CD4-positive, alpha-beta T cell treated with Interleukin-4 for 4 hours (primary cell): Measurements from ENCODE around the gene MFAP3.
"Not testable (repeated sequence)": the region's sequence is repeated elsewhere in the genome, so short reads cannot be mapped to it uniquely, and the experiment has no call there.

Experiments used
- DNase-seq: peaks from one replicate; pipeline ENCODE4 v3.0.0-alpha.2; 2020

MFAP3 gene

DNA sequence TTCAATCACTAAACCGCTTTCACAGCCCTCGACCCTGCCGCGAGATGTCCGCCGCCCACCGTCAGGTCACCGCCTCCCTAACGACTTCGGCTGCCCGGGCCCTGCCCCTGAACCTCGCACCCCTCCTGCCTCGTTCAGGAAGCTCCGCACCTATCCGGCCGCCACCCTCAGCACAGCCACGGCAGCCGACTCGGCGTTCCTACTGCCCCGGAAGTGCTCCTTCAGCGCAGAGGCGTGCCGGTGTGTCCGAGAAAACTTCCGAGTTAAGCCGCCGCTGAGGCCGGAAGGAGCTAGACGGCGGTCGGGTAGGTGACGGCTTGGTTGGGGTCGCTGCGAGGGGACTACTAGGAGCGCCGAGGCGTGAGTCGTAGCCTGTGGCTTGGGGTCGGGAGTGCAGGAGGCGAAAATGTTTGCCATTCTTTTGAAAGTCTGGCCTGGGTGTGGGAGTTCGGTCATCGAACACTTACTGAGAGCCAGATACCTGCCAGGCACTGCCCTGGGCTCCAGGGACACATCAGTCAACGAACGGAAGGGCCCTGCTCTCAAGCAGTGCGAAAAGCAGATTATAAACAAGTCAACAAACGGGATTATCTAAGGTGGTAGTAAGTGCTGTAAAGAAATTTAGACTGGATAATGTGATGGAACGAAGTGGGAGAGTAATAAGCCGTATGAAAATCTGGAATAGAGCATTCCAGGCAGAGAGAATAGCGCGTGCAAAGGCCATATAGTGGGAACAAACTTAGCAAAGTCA is at the start of gene MFAP3, which contains the start of gene FAM114A2:
Gene MFAP3 (plus strand): TSS at position 261 of the 751 bp plus-strand sequence. CDS start 10,756 bp downstream, outside the sequence.
Gene FAM114A2 (minus strand): TSS at position 204 of the 751 bp plus-strand sequence. CDS start 3,957 bp downstream, outside the sequence.
- DNase-seq, result peak; percentile 88

DNA sequence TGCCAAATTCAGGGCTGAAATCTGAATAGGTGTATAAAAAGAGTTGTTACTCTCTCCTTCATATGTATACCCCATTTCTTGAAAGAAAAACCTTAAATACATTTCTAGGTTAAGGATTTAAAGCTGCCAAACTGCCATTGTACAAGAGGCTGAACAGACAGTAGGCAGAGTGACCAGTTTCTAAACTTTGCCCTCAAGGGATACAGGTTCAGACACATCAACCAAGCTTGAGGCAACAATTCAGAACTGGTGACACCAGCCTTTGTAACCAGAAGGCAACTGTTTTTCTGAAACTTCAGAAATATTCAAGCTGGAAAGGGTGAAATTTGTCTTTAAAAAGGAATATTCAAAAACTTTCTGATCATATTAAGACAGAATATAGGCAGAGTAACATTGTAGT is 47.6 kb upstream of the MFAP3 start:
- no peak for DNase-seq

DNA sequence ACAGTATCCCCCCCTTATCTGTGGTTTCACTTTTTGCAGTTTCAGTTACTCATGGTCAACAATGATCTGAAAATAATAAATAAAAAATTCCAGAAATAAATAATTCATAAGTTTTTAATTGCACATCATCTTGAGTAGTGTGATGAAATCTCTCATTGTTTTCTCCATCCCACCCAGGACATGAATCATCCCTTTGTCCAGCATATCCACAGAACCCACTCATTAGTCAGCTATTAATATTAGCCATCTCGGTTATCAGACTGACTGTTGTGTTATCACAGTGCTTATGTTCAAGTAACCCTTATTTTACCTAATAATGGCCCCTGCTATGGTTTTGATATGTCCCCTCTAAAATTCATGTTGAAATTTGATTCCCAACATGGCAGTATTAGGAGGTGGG is 40.8 kb upstream of the MFAP3 start:
- no peak for DNase-seq

DNA sequence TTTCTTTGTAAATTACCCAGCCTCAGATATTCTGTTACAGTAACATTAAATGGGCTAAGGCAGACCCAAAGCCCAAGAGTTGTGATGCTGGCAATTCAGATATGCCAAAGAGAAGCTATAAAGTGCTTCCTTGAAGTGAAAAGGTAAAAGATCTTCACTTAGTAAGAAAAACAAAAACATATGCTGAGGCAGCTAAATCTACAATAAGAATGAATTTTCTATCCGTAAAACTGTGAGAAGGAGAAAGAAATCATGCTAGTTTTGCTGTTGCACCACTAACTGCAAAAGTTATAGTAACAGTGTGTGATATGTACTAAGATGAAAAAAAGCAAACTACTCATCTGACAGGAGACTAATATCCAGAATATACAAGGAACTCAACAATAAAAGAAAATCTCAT is 40.0 kb upstream of the MFAP3 start:
- DNase-seq, result no peak

DNA sequence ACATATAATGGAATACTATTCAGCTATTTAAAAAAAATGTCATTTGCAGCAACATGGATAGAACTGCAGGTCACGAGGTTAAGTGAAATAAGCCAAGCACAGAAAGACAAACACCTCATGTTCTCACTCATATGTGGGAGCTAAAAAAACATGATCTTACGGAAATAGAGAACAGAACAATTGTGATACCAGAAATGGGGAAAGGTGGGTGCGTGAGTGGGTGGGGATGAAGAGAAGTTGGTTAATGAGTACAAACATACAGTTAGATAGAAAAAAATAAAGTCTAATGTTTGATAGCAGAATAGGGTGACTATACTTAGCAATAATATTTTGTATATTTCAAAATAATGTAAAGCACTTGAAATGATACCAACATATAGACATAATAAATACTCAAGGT is 38.8 kb upstream of the MFAP3 start:
- DNase-seq, result no peak

DNA sequence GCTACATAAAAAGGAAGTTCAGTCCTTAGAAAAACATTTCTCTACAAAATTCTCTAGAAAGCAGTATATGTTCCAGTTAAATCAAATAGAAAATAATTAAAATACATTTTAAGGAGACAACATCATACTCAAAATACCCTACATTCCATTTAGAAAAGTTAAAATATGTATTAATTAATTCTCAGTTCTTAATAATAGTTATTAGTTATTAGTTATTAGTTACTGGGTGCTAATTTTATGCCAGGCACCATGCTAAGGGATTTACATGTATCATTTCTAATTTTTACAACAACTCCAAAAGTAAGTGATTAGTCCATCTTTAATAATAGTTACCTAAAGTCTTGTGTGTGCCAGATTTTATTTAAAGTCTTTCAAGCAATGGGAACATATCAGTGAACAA is 38.1 kb upstream of the MFAP3 start:
- DNase-seq, result no peak

DNA sequence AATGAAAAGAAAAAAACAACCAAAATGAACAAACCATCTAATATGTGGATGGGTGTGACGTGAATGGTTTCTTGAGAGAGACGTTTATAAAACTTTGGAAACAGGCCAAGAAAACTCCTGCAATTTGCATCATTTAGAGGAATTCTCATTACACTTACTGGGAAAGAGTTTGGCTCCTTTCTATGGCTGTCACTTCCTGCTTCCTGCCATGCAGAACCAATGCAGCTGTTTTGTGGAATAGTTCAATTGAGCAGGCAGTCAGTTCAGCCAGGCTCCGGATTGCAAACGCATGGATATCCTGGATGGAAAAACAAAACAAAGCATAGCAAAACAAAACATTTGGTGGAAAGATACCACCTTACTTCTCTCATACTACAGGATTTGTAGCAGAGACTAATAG is 36.7 kb upstream of the MFAP3 start:
- no peak for DNase-seq

DNA sequence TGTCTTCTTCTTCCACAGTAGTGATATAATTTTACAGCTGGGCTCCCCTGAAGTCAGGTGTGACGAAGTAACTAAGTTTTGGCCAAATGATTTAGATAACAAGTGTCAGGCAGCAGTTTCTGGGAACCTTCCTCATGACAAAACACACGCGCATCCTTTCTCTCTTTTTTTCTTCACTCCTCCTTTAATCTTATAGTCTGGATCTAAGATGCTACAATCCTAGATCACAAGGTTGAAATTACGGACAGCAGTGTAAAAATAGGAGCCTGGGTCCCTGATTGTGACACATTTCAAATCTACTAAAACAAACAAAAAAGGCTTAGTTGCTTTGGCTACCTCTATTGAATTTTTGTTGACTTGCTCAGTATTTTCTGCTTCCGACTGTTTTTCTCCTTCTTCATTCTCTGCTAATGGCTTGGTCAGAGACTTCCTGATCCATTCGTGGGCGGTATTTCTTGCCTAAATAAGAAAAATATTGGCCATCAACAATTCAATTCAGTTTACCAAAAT is 36.2 kb upstream of the MFAP3 start:
- DNase-seq, result no peak

DNA sequence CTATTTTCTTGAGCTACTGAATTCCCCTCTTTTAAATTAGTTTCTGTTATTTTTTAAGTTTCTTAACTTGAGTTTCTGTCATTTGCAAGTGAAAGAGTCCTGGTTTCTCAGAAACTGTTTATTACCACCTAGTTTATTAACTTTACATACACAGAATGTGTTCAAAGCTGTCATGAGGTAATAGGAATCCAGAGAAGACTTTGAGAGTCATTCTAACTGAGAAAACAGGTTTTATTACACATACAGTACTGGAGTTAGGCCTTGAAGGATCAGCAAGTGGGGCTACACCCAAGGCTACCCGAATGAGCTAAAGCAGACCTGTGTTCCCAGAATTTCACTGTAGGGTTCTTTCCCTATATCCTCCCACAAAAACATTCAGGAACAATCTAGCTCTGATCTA is 33.1 kb upstream of the MFAP3 start:
- DNase-seq, result no peak

DNA sequence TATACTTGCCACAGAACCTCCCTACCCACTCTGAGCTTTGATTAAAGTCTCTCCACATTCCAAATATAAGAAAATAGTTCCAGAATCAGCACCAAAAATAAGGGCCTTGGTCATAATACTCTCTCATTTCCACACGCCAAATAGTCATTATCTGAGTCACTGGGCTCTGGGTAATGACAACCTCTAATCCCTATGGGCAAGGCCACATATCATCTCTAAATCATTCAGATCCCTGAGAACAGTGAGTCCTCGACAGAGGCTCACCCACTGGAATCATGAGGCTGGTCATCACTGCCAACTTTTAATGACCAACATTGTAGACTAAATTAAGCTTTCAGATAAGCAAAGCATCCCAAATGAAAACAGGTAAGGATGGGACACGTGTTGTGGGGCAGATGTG is 28.1 kb upstream of the MFAP3 start:
- DNase-seq, result no peak

DNA sequence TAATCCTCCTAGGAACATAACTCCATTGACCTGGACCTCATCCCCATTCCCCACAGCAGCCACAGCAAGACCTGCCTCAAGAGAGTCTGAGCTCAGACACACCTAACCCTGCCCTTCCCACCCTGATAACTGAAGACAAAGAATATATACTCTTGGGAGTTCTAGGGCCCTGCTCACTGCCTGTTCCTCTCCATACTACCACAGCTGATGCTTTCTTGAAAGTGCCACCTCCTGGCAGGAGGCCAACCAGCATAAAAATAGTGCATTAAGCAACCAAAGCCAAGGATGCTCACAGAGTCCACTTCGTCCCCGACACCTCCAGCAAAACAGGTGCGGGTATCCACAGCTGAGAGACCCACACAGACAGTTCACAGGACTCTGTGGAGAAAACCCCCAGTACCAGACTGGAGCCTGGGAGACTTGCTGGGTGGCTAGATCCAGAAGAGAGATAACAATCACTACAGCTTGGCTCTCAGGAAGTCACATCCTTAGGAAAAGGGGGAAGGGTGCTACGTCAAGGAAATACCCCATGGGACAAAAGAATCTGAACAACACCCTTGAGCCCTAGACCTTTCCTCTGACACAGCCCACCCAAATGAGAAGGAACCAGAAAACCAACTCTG is 23.6 kb upstream of the MFAP3 start:
- DNase-seq, result no peak

DNA sequence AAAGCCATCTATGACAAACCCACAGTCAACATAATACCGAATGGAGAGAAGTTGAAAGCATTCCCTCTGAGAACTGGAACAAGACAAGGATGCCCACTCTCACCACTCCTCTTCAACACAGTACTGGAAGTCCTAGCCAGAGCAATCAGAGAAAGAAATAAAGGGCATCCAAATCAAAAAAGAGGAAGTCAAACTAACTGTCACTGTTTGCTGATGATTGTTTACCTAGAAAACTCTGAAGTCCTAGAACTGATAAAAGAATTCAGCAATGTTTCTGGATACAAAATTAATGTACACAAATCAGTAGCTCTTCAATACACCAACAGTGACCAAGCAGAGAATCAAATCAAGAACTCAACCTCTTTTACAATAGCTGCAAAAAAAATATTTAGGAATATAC is 19.8 kb upstream of the MFAP3 start:
- not testable (repeated sequence) for DNase-seq

DNA sequence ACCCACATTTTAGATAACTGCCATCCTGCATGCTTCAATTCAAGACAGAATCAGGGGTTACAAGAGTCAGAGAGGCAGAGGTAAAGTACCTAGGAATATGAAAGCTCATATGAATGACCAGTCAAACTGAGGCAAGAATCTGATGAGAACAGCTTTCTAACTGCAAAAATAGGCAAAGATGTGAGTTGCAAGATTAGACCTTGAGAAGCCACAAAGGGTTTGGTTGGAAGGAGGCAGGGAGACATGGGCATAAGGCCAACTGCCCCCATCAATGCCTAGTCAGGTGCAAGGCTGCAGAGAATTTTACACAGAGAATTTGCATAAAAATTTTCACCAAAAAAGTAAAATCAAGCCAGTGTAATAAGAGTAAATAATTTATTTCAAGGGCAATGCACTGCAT is 12.8 kb upstream of the MFAP3 start:
- DNase-seq, result no peak

DNA sequence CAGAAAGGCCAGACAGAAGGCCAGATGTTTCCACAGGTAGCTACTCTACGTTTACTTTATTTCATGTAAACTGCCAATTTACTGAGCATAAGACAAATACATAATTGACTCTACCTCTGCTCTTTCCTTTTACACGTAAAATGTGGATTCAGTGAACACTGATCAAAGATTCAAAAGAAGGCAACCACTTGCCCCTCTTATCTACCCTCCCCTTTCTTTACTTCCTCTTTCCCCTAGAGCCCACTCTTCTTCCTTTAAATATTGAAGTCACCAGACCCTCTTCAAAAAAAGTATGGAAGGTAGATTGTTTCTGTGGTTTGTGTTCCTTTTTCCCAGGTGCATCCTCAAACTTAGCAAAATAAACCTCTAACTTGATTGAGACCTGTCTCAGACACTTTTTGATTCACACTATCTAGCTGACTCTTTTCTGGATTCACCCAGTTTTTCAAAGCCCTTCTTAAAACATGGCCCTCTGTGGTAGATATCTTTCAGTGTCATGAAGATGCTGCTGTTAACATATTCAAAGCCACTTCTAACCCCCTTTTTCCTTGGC is 6.8 kb upstream of the MFAP3 start:
- DNase-seq, result no peak

DNA sequence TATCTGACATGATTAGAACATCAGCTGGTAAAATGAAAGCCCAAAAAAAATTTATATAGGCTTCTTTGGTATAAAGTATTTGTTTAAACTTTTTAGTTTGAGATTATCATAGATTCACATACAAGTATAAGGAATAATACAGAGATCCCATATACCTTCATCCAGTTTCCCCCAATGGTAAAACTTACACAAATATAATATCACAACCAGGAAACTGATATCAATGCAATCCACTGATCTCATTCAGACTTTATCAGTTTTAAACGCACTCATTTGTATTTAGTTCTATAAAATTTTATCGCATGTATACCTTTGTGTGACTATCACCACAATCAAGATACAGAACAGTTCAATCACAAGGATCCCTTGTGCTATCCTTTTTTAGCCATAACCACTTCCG is 3.8 kb upstream of the MFAP3 start:
- no peak for DNase-seq

DNA sequence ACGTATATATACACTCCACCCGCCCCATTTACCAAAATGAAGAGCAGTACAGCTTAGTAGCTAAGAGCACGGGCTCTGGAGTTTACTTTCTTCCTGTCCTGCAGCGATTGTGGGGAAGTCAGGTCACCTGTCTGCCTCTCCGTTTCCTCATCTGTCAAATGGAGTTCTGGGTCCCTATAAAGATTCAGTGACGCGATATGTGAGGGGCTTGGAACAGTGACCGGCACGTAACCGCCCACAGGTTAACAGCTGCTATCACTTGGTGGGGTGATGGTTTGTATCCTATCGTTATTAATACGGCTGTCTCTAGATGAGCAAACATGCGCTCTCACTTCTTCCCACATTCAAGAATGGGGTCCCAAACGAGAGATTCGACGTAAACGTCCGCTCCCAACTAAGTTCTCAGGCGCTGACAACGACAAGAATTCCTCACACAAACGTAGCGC is 483 bp upstream of the MFAP3 start:
- DNase-seq, result peak; percentile 46

DNA sequence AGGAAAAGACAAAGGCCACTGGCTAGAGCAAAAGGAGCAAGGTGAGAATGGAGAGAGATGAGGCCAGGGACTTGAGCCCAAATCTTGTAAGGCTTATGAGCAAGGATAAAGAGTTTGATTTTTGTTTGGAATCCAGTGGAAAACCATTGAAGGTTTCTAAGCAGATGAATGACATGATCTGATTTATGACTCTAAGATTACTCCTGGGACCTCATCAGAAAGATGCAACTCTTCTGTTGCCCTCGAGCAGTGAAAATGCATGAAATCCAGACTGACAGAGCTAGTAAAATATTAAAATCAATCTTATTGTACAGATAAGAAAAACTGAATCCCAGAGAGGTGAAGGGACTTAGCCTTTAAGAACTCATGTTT is 677 bp downstream of the MFAP3 start:
- no peak for DNase-seq

DNA sequence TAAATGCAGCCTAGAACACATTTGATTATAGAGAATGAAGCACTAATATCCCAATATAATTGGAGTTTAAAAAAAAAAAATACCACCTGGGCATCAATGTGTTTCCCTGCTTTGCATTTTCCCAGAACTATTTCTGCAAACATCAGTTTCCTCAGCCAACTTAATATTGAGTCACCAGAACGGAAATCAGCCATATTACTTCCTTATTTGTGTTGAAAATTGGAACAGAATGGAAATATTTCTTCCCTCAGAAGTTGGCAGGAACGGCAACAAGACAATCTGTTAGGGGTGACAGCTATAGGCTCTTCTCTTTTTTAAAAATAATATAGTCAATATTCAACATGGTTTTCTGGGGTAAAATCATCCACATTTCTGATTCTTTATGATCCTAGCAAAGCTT is 4.0 kb downstream of the MFAP3 start:
- no peak for DNase-seq

DNA sequence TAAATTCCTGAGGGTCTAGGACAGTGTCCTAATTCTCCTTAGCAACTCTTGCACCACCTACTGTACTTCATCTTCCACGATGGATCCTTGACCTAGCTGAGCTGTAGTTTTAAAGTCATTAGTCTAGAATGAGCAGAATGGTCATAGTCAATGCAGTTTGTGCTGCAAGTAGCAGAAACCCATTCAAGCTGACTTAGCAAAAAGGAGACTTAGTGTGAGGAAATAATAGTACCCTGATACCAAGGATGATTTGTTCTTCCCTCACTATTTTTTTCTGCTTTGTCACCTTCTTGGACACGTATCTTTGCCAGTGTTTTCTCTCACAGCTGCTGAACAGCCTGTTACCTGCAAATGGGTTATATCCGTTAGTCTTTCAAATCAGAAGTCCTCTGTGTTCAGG is 5.3 kb downstream of the MFAP3 start:
- no peak for DNase-seq

DNA sequence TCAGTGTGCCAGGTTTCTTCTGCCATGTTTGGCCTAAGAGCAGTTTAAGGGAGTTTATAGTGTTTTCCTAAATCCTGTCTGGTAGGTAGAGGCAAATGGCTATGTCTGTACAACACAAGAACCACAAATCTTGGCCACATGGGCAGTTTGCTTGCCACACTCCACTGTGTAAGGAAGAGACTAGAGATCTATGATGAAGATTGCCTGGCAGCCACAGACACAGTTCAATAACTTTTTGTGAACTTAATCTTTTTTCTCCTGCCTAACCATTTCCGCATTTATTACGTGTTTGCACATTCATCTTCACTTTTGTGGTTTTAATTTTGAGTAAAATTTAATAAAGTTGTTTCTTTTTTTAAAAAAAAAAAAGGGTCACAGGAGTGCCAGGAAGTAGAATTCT is 5.8 kb downstream of the MFAP3 start:
- DNase-seq, result no peak

DNA sequence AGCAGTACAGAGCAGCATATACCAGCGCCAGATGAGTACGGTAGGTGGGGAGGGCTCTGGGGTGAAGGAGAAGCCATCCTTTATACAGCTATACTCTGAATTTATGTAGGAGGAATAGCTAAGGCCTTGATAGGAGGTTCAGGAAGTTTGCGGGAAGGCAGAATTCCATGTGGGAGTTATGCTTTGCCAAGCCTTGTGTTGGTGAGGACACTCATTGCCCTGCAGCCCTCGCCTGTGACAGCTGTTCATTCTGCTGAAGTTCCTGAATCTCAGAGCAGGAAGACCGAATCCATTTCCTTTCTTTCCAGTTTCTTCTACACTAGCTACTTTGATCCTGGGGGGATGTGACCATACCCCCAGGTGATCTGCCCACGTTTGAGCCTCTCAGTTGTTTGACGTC is 7.7 kb downstream of the MFAP3 start:
- no peak for DNase-seq

DNA sequence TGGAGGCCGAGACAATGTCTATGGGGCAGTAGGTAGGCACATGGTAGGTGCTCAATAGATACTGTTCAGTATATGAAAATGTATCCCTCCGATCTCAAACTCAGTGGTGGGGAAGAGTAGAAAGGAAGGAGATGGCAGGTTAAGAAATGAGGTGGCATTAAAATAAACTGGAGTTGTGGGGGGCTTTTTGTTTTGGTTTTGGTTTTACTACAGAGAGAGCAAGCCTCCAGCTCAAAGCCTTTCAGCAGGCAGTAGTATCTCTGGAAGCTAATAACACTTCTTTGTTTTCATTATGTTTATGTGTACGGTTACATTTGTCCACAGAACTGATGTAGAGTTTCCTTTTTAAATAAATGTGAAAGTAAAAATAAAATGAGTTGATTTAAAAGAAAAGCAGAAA is 8.6 kb downstream of the MFAP3 start:
- DNase-seq, result no peak

DNA sequence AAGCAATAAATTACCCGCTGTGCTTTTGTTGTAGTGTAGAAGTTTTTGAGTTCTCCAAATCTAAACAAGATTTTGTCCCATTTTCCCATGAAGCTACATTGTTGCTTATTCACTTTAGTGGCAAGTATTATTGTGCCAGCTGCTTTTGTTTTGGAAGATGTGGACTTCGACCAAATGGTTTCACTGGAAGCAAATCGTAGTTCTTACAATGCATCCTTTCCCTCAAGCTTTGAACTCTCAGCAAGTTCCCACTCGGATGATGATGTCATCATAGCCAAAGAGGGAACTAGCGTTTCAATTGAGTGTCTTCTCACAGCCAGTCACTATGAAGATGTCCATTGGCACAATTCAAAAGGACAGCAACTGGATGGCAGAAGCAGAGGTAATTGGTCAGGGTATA is 10.9 kb downstream of the MFAP3 start:
- no peak for DNase-seq

DNA sequence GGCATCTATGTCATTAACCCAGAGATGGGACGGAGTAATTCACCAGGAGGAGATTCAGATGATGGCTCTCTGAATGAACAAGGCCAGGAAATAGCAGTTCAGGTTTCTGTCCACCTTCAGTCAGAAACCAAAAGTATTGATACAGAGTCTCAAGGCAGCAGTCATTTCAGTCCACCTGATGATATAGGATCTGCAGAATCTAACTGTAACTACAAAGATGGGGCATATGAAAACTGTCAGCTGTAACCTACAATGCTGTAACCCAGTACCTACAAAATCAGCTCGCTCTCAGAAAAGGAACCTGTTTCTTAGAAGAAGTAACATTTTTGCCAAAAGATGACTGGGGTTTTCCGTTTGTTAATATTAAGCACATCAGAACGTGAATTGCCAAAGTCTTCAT is 14.7 kb downstream of the MFAP3 start:
- DNase-seq, result no peak
